Vagina (tissue), 2 donors: ENCODE results near the gene HCK.

Experiments used
- POLR2A ChIP-seq, 2 donors: fragments of 450-650 bp; IDR thresholded peaks; one replicate each; pipeline ENCODE4 v1.6.1; 2017; ENCODE audit warnings: antibody characterized with exemption in 2 of 2, mild to moderate bottlenecking in 2 of 2, moderate library complexity in 2 of 2
- POLR2AphosphoS5 ChIP-seq, 2 donors: sonication (generic); formaldehyde crosslinking; IDR thresholded peaks; one replicate each; pipeline ENCODE4 v1.9.0; 2017; ENCODE audit warnings: antibody characterized with exemption in 2 of 2, mild to moderate bottlenecking in 2 of 2, low read depth in 1 of 2; ENCODE audit not compliant: insufficient read depth in 1 of 2
- TF ChIP-seq, protein P1 (sequence below), 3 experiments: fragments of 450-650 bp in 2 of 3; fragments of 200-600 bp in 1 of 3; sonication (generic) in 1 of 3; IDR thresholded peaks; one replicate each; pipeline ENCODE4 v1.5.1; 2017 to 2019; ENCODE audit warnings: antibody characterized with exemption in 3 of 3, mild to moderate bottlenecking in 2 of 3, moderate library complexity in 2 of 3

DNA sequence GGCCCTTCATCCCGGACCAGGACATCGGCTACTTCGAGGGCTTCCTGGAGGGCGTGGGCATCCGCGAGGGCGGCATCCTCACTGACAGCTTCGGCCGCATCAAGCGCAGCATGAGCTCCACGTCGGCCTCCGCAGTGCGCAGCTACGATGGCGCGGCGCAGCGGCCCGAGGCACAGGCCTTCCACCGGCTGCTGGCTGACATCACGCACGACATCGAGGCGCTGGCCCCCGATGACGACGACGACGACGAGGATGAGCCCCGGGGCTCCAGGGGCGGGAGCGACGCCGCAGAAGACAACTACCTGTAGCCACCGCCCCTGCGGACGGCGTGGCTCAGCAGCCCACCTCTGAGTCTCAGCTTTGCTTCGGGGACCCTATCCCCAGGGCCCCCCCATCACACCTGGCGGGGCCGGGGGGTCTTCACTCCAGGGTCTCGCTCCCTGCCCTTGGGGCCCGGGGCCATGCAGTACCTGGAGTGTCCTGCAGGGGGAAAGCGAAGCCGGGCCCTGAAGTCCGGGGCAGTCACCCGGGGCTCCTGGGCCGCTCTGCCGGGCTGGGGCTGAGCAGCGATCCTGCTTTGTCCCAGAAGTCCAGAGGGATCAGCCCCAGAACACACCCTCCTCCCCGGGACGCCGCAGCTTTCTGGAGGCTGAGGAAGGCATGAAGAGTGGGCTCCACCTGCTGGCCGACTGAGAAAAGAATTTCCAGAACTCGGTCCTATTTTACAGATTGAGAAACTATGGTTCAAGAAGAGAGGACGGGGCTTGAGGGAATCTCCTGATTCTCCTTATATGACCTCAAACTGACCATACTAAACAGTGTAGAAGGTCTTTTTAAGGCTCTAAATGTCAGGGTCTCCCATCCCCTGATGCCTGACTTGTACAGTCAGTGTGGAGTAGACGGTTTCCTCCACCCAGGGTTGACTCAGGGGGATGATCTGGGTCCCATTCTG lies 20.8 kb upstream of the HCK start:
- TF ChIP-seq POLR2AphosphoS5 (IDR thresholded peaks at IDR 0.05; ENCODE audit: insufficient read depth in 1 of 2, low read depth in 1 of 2): peak in 1 of 2 donors; percentile 41
- TF ChIP-seq, protein P1, sequence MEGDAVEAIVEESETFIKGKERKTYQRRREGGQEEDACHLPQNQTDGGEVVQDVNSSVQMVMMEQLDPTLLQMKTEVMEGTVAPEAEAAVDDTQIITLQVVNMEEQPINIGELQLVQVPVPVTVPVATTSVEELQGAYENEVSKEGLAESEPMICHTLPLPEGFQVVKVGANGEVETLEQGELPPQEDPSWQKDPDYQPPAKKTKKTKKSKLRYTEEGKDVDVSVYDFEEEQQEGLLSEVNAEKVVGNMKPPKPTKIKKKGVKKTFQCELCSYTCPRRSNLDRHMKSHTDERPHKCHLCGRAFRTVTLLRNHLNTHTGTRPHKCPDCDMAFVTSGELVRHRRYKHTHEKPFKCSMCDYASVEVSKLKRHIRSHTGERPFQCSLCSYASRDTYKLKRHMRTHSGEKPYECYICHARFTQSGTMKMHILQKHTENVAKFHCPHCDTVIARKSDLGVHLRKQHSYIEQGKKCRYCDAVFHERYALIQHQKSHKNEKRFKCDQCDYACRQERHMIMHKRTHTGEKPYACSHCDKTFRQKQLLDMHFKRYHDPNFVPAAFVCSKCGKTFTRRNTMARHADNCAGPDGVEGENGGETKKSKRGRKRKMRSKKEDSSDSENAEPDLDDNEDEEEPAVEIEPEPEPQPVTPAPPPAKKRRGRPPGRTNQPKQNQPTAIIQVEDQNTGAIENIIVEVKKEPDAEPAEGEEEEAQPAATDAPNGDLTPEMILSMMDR (IDR thresholded peaks at IDR 0.05): peak; percentile 68 to 80 (median 79)
- TF ChIP-seq POLR2A (IDR thresholded peaks at IDR 0.05): no peak
